OCI-LY7 (cell line): ENCODE measurements around the gene ZNF70.

Source experiments
- CTCF ChIP-seq: fragments of 200-600 bp; sonication (generic); conservative IDR thresholded peaks from 2 replicates; pipeline ENCODE4 v1.5.1; 2014; ENCODE audit warnings: mild to moderate bottlenecking, antibody characterized with exemption, low read length, moderate library complexity, mixed read lengths
- EZH2phosphoT487 ChIP-seq: fragments of 200-600 bp; sonication (generic); IDR thresholded peaks from 2 replicates; pipeline ENCODE4 v1.6.1; 2018; ENCODE audit warnings: low read depth, borderline replicate concordance, mild to moderate bottlenecking, mixed run types, antibody characterized with exemption, low read length, moderate library complexity, mixed read lengths

DNA sequence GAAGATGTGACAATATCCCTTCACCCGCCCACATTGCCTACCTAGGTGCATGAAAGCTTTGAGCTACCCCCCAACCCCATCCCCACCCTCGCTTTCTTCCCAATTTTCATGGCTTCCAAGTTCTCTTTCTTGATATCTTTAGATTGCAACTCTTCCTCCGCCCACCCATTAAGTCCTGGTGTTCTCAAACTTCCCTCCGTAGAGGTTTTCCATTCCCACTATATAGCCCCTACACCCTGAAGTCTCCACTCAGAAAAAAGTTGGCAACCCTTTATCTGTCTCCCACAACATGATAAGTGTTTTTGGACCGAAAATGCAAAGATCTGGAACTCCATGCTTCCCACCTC lies 572 bp downstream of the ZNF70 start:
- TF ChIP-seq CTCF, result no peak
- TF ChIP-seq EZH2phosphoT487, result no peak
